GM18868 (cell line): Measurements from ENCODE around the gene MIR17HG.

Source experiments
- ATAC-seq: cut with Tn5 transposase; IDR thresholded peaks from one replicate; pipeline ENCODE4 v1.9.1; 2021; ENCODE audit warnings: mild to moderate bottlenecking, moderate library complexity; ENCODE audit not compliant: unreplicated experiment

The MIR17HG gene

GRCh38 chr13:91368101-91368500, 20.6 kb downstream of the MIR17HG start:
- ATAC-seq: peak; percentile 52

- peak; percentile 48 for ATAC-seq
These were observed 21.4 kb downstream of the MIR17HG start for GRCh38 chr13:91368676-91369440.

- peak; percentile 49 for ATAC-seq
These were observed 21.9 kb downstream of the MIR17HG start for GRCh38 chr13:91369441-91369831.

GRCh38 chr13:91370501-91370900, 23.0 kb downstream of the MIR17HG start:
- ATAC-seq: no peak

GRCh38 chr13:91372911-91373310, 25.4 kb downstream of the MIR17HG start:
- no peak for ATAC-seq

GRCh38 chr13:91375116-91375729, 27.7 kb downstream of the MIR17HG start:
- peak; percentile 98 for ATAC-seq

- peak; percentile 74 for ATAC-seq
These were observed 33.9 kb downstream of the MIR17HG start for GRCh38 chr13:91381371-91381770.

GRCh38 chr13:91383836-91384235, 36.3 kb downstream of the MIR17HG start:
- ATAC-seq: no peak

GRCh38 chr13:91384896-91385295, 37.4 kb downstream of the MIR17HG start:
- no peak for ATAC-seq

- ATAC-seq: no peak
These were observed 41.7 kb downstream of the MIR17HG start for GRCh38 chr13:91389186-91389585.

- ATAC-seq: no peak
These were observed 50.1 kb downstream of the MIR17HG start for GRCh38 chr13:91397595-91397994.

GRCh38 chr13:91398413-91399188, 51.1 kb downstream of the MIR17HG start, which contains the start of gene GPC5:
TSS of gene GPC5 (plus strand) at chr13:91398621.
- peak; percentile 83 for ATAC-seq

GRCh38 chr13:91399189-91400062, 51.9 kb downstream of the MIR17HG start:
- ATAC-seq: peak; percentile 23

- peak; percentile 31 for ATAC-seq
These were observed 52.5 kb downstream of the MIR17HG start for GRCh38 chr13:91400063-91400399.

- ATAC-seq: no peak
These were observed 53.2 kb downstream of the MIR17HG start for GRCh38 chr13:91400671-91401070.

GRCh38 chr13:91401920-91402319, 54.4 kb downstream of the MIR17HG start:
- ATAC-seq: no peak
